K562 (cell line): ENCODE measurements around the gene MMP15. TPM values are rescaled to one million over a fixed set of nuclear protein-coding genes. Genes with fewer than 3 reads are reported as not detected.

ENCODE experiments used
- ATAC-seq: fragments of 200-7000 bp; cut with Tn5 transposase; 3 replicates; pipeline ENCODE4 v1.9.1; 2020; ENCODE audit warnings: moderate library complexity
- BruUV-seq: library from RNA; stranded (reverse); fragments of 400-500 nt; replicated peaks from 2 replicates; lab custom pipeline; 2021; lab: Mats Ljungman, UMichigan
- CTCF ChIA-PET: fragments of 300-600 bp; formaldehyde crosslinking; extraction: SDS; loops from one replicate; lab custom pipeline; 2021; ENCODE audit warnings: low intra/inter-chr PET ratio; lab: Yijun Ruan, JAX
- POLR2A ChIA-PET: fragments of 300-600, 350-650 bp; sonication (Branson Sonifier 250); formaldehyde crosslinking; extraction: SDS; loops from one replicate; lab custom pipeline; 2021; ENCODE audit warnings: antibody characterized with exemption, inconsistent platforms; lab: Yijun Ruan, JAX
- DNase-seq, 4 experiments: peaks; one replicate each; pipeline versions ENCODE4 v3.0.0 to v3.0.0-alpha.2; 2011 to 2018; ENCODE audit warnings: low spot score in 3 of 4, mixed read lengths in 3 of 4; ENCODE audit errors: extremely low read depth in 1 of 4
- FAIRE-seq: peaks from 2 replicates; lab custom pipeline; 2011; peaks lifted over from hg19 to GRCh38; lab: Jason Lieb, UNC
- H2AFZ ChIP-seq: 2 replicates; pipeline ENCODE4 v1.6.0; 2011; ENCODE audit warnings: low read depth, low read length, control low read depth, inconsistent platforms
- H3K27ac ChIP-seq: fragments of 200-600 bp; 3 replicates; pipeline ENCODE4 v1.8.0; 2011; ENCODE audit warnings: low read depth, mild to moderate bottlenecking, control low read depth, inconsistent platforms, low read length, moderate library complexity, mixed read lengths; ENCODE audit errors: extremely low read depth
- H3K27me3 ChIP-seq, 2 experiments: fragments of 300-600 bp in 1 of 2; 2 replicates in 1 of 2; 3 replicates in 1 of 2; pipeline versions ENCODE4 v1.6.0 to v1.8.0; 2011; ENCODE audit warnings: inconsistent platforms in 2 of 2, low read length in 2 of 2, mild to moderate bottlenecking in 1 of 2, mixed read lengths in 1 of 2, moderate library complexity in 1 of 2; ENCODE audit not compliant: control insufficient read depth in 2 of 2, insufficient read depth in 2 of 2
- H3K36me3 ChIP-seq: fragments of 300-600 bp; 3 replicates; pipeline ENCODE4 v1.8.0; 2011; ENCODE audit warnings: mild to moderate bottlenecking, low read length, inconsistent platforms; ENCODE audit not compliant: control insufficient read depth, insufficient read depth
- H3K4me1 ChIP-seq, 2 experiments: fragments of 200-600 bp in 1 of 2; replicated peaks in 1 of 2; 2 replicates in 1 of 2; 3 replicates in 1 of 2; pipeline versions ENCODE4 v1.5.1 to v1.8.0; 2011; ENCODE audit warnings: inconsistent platforms in 2 of 2, low read length in 2 of 2, mild to moderate bottlenecking in 1 of 2, mixed read lengths in 1 of 2, moderate library complexity in 1 of 2; ENCODE audit not compliant: control insufficient read depth in 2 of 2, insufficient read depth in 2 of 2
- H3K4me2 ChIP-seq: 2 replicates; pipeline ENCODE4 v1.6.1; 2011; ENCODE audit warnings: low read length, control low read depth, inconsistent platforms, mixed read lengths; ENCODE audit not compliant: insufficient read depth
- H3K4me3 ChIP-seq: fragments of 200-600 bp; sonication (generic), shearing (Covaris generic); 2 replicates; pipeline ENCODE4 v1.5.1; 2016; ENCODE audit warnings: control low read depth, inconsistent platforms
- H3K79me2 ChIP-seq: fragments of 200-600 bp; 3 replicates; pipeline ENCODE4 v1.8.0; 2011; ENCODE audit warnings: low read length, inconsistent platforms; ENCODE audit not compliant: control insufficient read depth, insufficient read depth
- H3K9ac ChIP-seq, 2 experiments: 2 replicates each; pipeline versions ENCODE4 v1.6.0 to v1.6.1; 2011; ENCODE audit warnings: low read depth in 2 of 2, low read length in 2 of 2, control low read depth in 1 of 2, inconsistent platforms in 1 of 2, mild to moderate bottlenecking in 1 of 2, mixed read lengths in 1 of 2; ENCODE audit not compliant: insufficient read depth in 1 of 2
- H3K9me1 ChIP-seq: one replicate; pipeline ENCODE4 v1.6.0; 2011; ENCODE audit warnings: inconsistent platforms, mild to moderate bottlenecking, low read length, moderate library complexity; ENCODE audit not compliant: control insufficient read depth, insufficient read depth
- H3K9me3 ChIP-seq: replicated peaks from 2 replicates; pipeline ENCODE4 v1.5.1; 2011; ENCODE audit warnings: low read depth, low read length, inconsistent platforms; ENCODE audit not compliant: control insufficient read depth, insufficient read depth
- H4K20me1 ChIP-seq: replicated peaks from 2 replicates; pipeline ENCODE4 v1.6.1; 2011; ENCODE audit warnings: low read length, inconsistent platforms, mixed read lengths; ENCODE audit not compliant: control insufficient read depth, insufficient read depth
- CBFB ChIP-seq: sonication (generic); formaldehyde crosslinking; IDR thresholded peaks from 2 replicates; pipeline ENCODE4 v1.4.0; 2020; ENCODE audit warnings: mild to moderate bottlenecking, missing genetic modification reagents
- CXXC5 ChIP-seq: fragments of 250-450 bp; sonication (Bioruptor Pico); IDR thresholded peaks from 2 replicates; pipeline ENCODE4 v1.8.0; 2022; ENCODE audit warnings: inconsistent platforms, mild to moderate bottlenecking, moderate library complexity
- GATAD2B ChIP-seq: fragments of 450-650 bp; IDR thresholded peaks from 2 replicates; pipeline ENCODE4 v1.6.1; 2017; ENCODE audit warnings: mild to moderate bottlenecking, borderline replicate concordance
- PCBP1 ChIP-seq: fragments of 200-400 bp; formaldehyde crosslinking; IDR thresholded peaks from 2 replicates; pipeline ENCODE4 v1.6.1; 2018; ENCODE audit warnings: mild to moderate bottlenecking, low read depth, low read length; ENCODE audit not compliant: poor library complexity, severe bottlenecking
- RBBP5 ChIP-seq: fragments of 200-600 bp; sonication (generic); IDR thresholded peaks from 2 replicates; pipeline ENCODE4 v1.6.1; 2012; ENCODE audit warnings: borderline replicate concordance, mild to moderate bottlenecking, low read length, control low read depth, inconsistent platforms; ENCODE audit not compliant: insufficient read depth, poor library complexity, severe bottlenecking
- RBFOX2 ChIP-seq: fragments of 200-400 bp; formaldehyde crosslinking; IDR thresholded peaks from 2 replicates; pipeline ENCODE4 v1.6.1; 2017; ENCODE audit warnings: low read depth, mild to moderate bottlenecking, low read length, moderate library complexity
- SIN3A ChIP-seq, 2 experiments: fragments of 150-350 bp in 1 of 2; IDR thresholded peaks; 2 replicates each; pipeline ENCODE4 v1.6.1; 2011 to 2016; ENCODE audit warnings: borderline replicate concordance in 2 of 2, low read depth in 2 of 2, low read length in 2 of 2, mild to moderate bottlenecking in 2 of 2, moderate library complexity in 2 of 2; ENCODE audit not compliant: control insufficient read depth in 1 of 2
- SIN3B ChIP-seq: fragments of 450-650 bp; IDR thresholded peaks from 2 replicates; pipeline ENCODE4 v1.6.1; 2017; ENCODE audit warnings: low read depth, mild to moderate bottlenecking, moderate library complexity
- TAF1 ChIP-seq: IDR thresholded peaks from 2 replicates; pipeline ENCODE4 v1.6.1; 2011; ENCODE audit warnings: mild to moderate bottlenecking, low read length, moderate library complexity; ENCODE audit not compliant: insufficient read depth, control insufficient read depth, severe bottlenecking; ENCODE audit errors: extremely low read depth
- VEZF1 ChIP-seq: fragments of 200-800 bp; sonication (Bioruptor generic); IDR thresholded peaks from 2 replicates; pipeline ENCODE4 v1.6.1; 2017; ENCODE audit warnings: missing genetic modification characterization, missing compliant biosample characterization
- ZNF518B ChIP-seq: fragments of 250-450 bp; sonication (Bioruptor Pico); IDR thresholded peaks from 2 replicates; pipeline ENCODE4 v1.5.0; 2021; ENCODE audit warnings: mild to moderate bottlenecking, moderate library complexity
- ZNF740 ChIP-seq, 3 experiments: fragments of 200-800 bp in 1 of 3; sonication (Bioruptor generic) in 1 of 3; sonication (generic) in 1 of 3; formaldehyde crosslinking in 1 of 3; IDR thresholded peaks; 2 replicates each; pipeline versions ENCODE4 v1.6.1 to v1.8.0; 2016 to 2022; ENCODE audit warnings: mild to moderate bottlenecking in 2 of 3, missing compliant biosample characterization in 2 of 3, missing genetic modification characterization in 2 of 3, missing genetic modification reagents in 1 of 3
- WGBS: fragments of 100-300 bp; shearing (Covaris generic); methylation state at CpG from one replicate; pipeline ENCODE4 v1.1.6; 2016; ENCODE audit warnings: low coverage, mixed read lengths; ENCODE audit not compliant: insufficient coverage; ENCODE audit errors: missing lambda C conversion rate; 5-methylcytosine and 5-hydroxymethylcytosine counted together
- in situ Hi-C: fragments of 300-500 bp; cut with MboI; formaldehyde crosslinking; loops from 4 replicates; pipeline ENCODE4 v1.15.0; 2018; ENCODE audit warnings: inconsistent platforms, mixed read lengths
- intact Hi-C: fragments of 100-400 bp; cut with micrococcal nuclease; formaldehyde crosslinking; loops from 2 replicates; pipeline ENCODE4 v1.14.2; 2022
- polyA plus RNA-seq, 8 experiments: library from polyadenylated mRNA; depleted of rRNA in 4 of 8; stranded (reverse) in 5 of 8; unstranded in 3 of 8; fragments of >200 nt; fragmentation: Nextera tagmentation in 2 of 8; fragmentation: Illumina TruSeq in 1 of 8; extraction: Ambion mirVana in 2 of 8; extraction: Trizol in 1 of 8; gene quantifications; 2 replicates each; pipeline versions ENCODE4 v1.2.1 to v1.2.3, GENCODE V29; 2011 to 2014; ENCODE audit warnings: inconsistent platforms in 1 of 8, missing spikeins in 1 of 8
- total RNA-seq, 7 experiments: library from RNA; depleted of rRNA in 6 of 7; stranded (reverse); fragments of >200 nt in 6 of 7; fragmentation: Illumina TruSeq in 2 of 7; extraction: Trizol in 2 of 7; gene quantifications; 2 replicates each; pipeline versions ENCODE4 v1.2.1 to v1.2.3, GENCODE V29; 2011 to 2021; ENCODE audit warnings: low replicate concordance in 1 of 7

MMP15 gene
- total and polyA plus RNA-seq, 9 of the 15 experiments (the other 6 are each of a cell fraction or from before 2014, with no cell fraction given): 0.01 to 20.4 (median 5.5) TPM

DNA sequence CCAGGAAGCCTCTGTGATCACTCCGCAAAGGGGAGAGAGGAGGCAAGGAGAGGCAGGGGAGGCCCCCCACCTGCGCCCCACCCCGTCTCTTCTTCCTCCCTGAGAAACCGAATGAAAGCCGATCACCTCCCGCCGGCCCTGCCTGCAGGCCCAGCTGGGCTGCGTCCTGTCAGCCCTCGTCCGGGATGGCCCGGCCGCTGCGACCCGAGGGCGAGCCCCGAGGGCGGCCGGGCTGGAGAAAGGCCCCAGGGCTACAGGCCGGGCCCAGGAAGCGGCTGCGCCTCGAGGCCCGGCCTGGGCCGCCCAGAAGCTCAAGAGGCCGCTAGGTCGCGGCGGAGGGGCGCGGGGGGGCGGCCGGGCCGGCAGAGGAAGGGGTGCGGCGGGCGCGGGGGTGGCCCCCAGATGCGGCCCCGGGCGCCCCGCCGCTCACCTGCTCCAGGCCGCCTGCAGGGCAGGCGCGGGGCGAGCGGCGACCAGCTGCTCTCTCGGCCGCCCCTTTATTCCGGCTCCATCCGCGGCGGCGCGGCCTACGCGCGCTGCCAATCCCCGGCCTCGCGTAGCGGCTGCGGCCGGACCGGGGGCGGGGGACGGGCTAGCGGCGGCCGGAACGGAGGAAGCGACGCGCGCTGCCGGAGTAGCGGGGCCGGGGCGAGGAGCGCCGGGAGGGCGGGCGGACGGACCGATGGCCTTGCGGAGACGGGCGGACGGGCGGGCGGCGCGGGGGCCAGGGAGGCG is 25.4 kb upstream of the MMP15 start, which contains the start of gene ZNF319:
ZNF319 (minus strand) TSS at position 702 of the 735 bp plus-strand sequence. CDS start 2,407 bp downstream, outside the sequence.
- peak within 1 kb of the TSS; percentile 96 for H2AFZ ChIP-seq
- peak within 1 kb of the TSS; percentile 84 for H3K4me2 ChIP-seq
- peaks cover 5% of the 10 kb centered on the region for H4K20me1 ChIP-seq
- H3K9ac ChIP-seq: peak within 1 kb of the TSS; percentile 67 to 96
- peaks cover 34% of the 10 kb centered on the region; the same call in 1 of the 3 replicates for H3K36me3 ChIP-seq
- ATAC-seq (peak; percentile 11), DNase-seq (peak in 3 of 4 experiments; percentile 57 to 93 (median 77)), FAIRE-seq (no peak)
- H3K79me2 ChIP-seq: peaks cover 6% of the 10 kb centered on the region; the same call in 2 of the 3 replicates
- in situ Hi-C loops (loop anchor here (5.0 to 10.0 kb wide), 2 partner anchors 98 to 245 kb away; no protein-coding TSS in a partner anchor), intact Hi-C loops (loop anchor here (2.0 to 10.0 kb wide), 5 partner anchors 53 to 425 kb away; partner anchors contain the start of gene KATNB1)
- no peaks in the 10 kb centered on the region for H3K9me3 ChIP-seq
- peaks cover 3% of the 10 kb centered on the region for H3K9me1 ChIP-seq
- no TSS peak for BruUV-seq
- 4% methylated on average over 19 of the region's 95 CpGs for WGBS
- CTCF ChIA-PET: interaction anchor here (0.5 to 3.2 kb wide), 4 partner anchors 91 to 243 kb away, joined by 3 to 33 read pairs (median 4); no protein-coding TSS in a partner anchor
- H3K27me3 ChIP-seq: no peaks in the 10 kb centered on the region
- H3K27ac ChIP-seq: peak within 1 kb of the TSS; percentile 71
- peak within 1 kb of the TSS; percentile 94 for H3K4me3 ChIP-seq
- POLR2A ChIA-PET: interaction anchor here (0.6 to 0.8 kb wide), 4 partner anchors 28 to 1008 kb away, joined by 3 to 4 read pairs (median 3); partner anchors contain the start of gene CFAP20
- peaks cover 21 to 34% of the 10 kb centered on the region in 2 experiments; a peak in 4 of 5 replicates for H3K4me1 ChIP-seq
- TF ChIP-seq TAF1: peak; percentile 55
- no peak for TF ChIP-seq PCBP1
- no peak for TF ChIP-seq CBFB
- peak; percentile 17 for TF ChIP-seq RBFOX2
- TF ChIP-seq RBBP5: peak; percentile 43
- peak; percentile 97 for TF ChIP-seq VEZF1 (CRISPR knock-in tag)
- TF ChIP-seq SIN3B: peak; percentile 66; the same call in 1 of the 2 replicates
- no peak for TF ChIP-seq ZNF518B
- peak; percentile 78; the same call in 1 of the 2 replicates for TF ChIP-seq GATAD2B
- TF ChIP-seq SIN3A (IDR thresholded peaks at IDR 0.05; ENCODE audit: borderline replicate concordance in 2 of 2, control insufficient read depth in 1 of 2, low read depth in 2 of 2, low read length in 2 of 2): peak in 1 of 2 experiments; percentile 14; a peak in 2 of 4 replicates
- peak; percentile 47; the same call in 1 of the 2 replicates for TF ChIP-seq ZNF740 (CRISPR knock-in tag; IDR thresholded peaks at IDR 0.05)
- no peak for TF ChIP-seq ZNF740 (tag; IDR thresholded peaks at IDR 0.05)
- TF ChIP-seq CXXC5 (CRISPR knock-in tag): peak; percentile 81
